Natural killer cell treated with Interleukin-12 subunit alpha and Interleukin-12 subunit beta and Interleukin-15 and Interleukin-18, amount 100 ng/mL, for 72 hours (primary cell): ENCODE measurements around the gene AKR1B15. TPM values are rescaled to one million over a fixed set of nuclear protein-coding genes. Genes with fewer than 3 reads are reported as not detected.

Source experiments
- ATAC-seq, 2 donors: fragments of 150-1000 bp; cut with Tn5 transposase in 1 of 2; sonication (Bioruptor Pico), chemical (Tn5 transposase) in 1 of 2; 2 replicates each; pipeline ENCODE4 v1.10.0; 2021
- DNase-seq: peaks from one replicate; pipeline ENCODE4 v3.0.0; 2022; ENCODE audit warnings: low spot score
- H3K27ac Mint-ChIP-seq, 2 donors: 1 replicate in 1 of 2; 2 replicates in 1 of 2; pipeline ENCODE4 v1.8.0; 2022; ENCODE audit warnings: mixed read lengths in 2 of 2, mild to moderate bottlenecking in 1 of 2, moderate library complexity in 1 of 2
- H3K27me3 Mint-ChIP-seq, 2 donors: 1 replicate in 1 of 2; 2 replicates in 1 of 2; pipeline ENCODE4 v1.8.0; 2022; ENCODE audit warnings: mixed read lengths in 2 of 2
- H3K36me3 Mint-ChIP-seq: one replicate; pipeline ENCODE4 v1.8.0; 2022; ENCODE audit warnings: mixed read lengths
- H3K4me1 Mint-ChIP-seq, 2 donors: 1 replicate in 1 of 2; 2 replicates in 1 of 2; pipeline ENCODE4 v1.8.0; 2022; ENCODE audit warnings: low read depth in 2 of 2, mixed read lengths in 2 of 2, mild to moderate bottlenecking in 1 of 2
- H3K4me3 Mint-ChIP-seq: one replicate; pipeline ENCODE4 v1.8.0; 2022; ENCODE audit warnings: mixed read lengths
- H3K9me3 Mint-ChIP-seq: 2 replicates; pipeline ENCODE4 v1.8.0; 2022; ENCODE audit warnings: mixed read lengths
- total RNA-seq, 2 donors: library from RNA; stranded (reverse); gene quantifications; one replicate each; pipeline ENCODE4 v1.2.3, GENCODE V29; 2022

Gene AKR1B15
- total RNA-seq, 2 donors from 2014 or later = not detected

DNA sequence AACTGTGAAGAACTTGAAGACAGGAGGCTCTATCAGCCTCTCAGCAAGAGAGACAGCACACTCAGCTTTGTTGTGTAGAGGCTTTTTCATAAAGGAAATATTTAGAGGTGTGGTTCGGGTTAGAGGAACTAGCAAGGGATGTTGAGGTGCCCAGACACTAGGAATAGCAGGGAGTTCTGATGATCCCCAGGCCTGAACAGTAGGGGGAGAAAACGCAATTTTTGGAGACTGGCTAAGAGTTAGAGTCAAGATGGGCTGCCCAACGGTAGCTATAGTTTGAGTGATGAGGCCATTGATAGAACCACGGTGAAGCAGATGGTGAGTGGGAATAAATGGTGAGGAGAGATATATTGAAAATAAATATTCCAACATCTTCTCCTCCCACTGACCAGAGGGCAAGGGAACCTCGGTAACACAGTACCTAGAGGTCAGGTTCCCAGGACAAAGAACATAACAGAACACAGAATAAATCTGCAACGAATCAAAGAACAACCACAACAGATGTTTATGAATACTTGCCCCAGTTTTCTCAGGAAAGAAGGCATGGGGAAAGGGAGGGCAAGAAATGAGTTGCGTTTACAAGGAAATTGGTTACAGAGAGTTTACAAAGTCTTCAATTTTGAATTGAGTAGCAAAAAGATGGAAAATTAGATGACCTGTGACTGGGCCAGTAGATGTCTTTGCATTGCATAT, 73.5 kb downstream of the AKR1B15 start:
- Mint-ChIP-seq H3K9me3 (no peaks in the 10 kb centered on the region), H3K4me3 (no peak overlapping the region), H3K27me3 (peaks cover 32 to 62% of the 10 kb centered on the region in 2 donors), H3K27ac (no peak overlapping the region), H3K4me1 (no peaks in the 10 kb centered on the region), H3K36me3 (no peaks in the 10 kb centered on the region)
- DNase-seq (no peak), ATAC-seq (no peak)

GRCh38 chr7:134623193-134623592, 74.3 kb downstream of the AKR1B15 start:
- no peak for ATAC-seq
- Mint-ChIP-seq H3K4me3 (no peak overlapping the region), H3K27ac (no peak overlapping the region), H3K4me1 (no peaks in the 10 kb centered on the region), H3K36me3 (no peaks in the 10 kb centered on the region), H3K27me3 (peaks cover 36 to 70% of the 10 kb centered on the region in 2 donors), H3K9me3 (no peaks in the 10 kb centered on the region)
- DNase-seq = no peak

- H3K36me3 Mint-ChIP-seq = no peaks in the 10 kb centered on the region
- ATAC-seq (no peak), DNase-seq (no peak)
- no peak overlapping the region for H3K4me3 Mint-ChIP-seq
- H3K27me3 Mint-ChIP-seq = peaks cover 38 to 73% of the 10 kb centered on the region in 2 donors
- H3K9me3 Mint-ChIP-seq = no peaks in the 10 kb centered on the region
- no peaks in the 10 kb centered on the region for H3K4me1 Mint-ChIP-seq
- H3K27ac Mint-ChIP-seq = no peak overlapping the region
Observed at GRCh38 chr7:134625550-134625949, 76.6 kb downstream of the AKR1B15 start.

GRCh38 chr7:134627109-134627774, 78.3 kb downstream of the AKR1B15 start:
- no peak overlapping the region for H3K27ac Mint-ChIP-seq
- H3K36me3 Mint-ChIP-seq = no peaks in the 10 kb centered on the region
- no peak for ATAC-seq
- H3K27me3 Mint-ChIP-seq = peaks cover 41 to 79% of the 10 kb centered on the region in 2 donors
- H3K9me3 Mint-ChIP-seq = no peaks in the 10 kb centered on the region
- no peak for DNase-seq
- no peaks in the 10 kb centered on the region for H3K4me1 Mint-ChIP-seq
- H3K4me3 Mint-ChIP-seq = no peak overlapping the region

- H3K9me3 Mint-ChIP-seq = no peaks in the 10 kb centered on the region
- H3K4me3 Mint-ChIP-seq = no peak overlapping the region
- H3K36me3 Mint-ChIP-seq = no peaks in the 10 kb centered on the region
- peaks cover 36 to 74% of the 10 kb centered on the region in 2 donors for H3K27me3 Mint-ChIP-seq
- ATAC-seq (no peak), DNase-seq (no peak)
- H3K4me1 Mint-ChIP-seq = no peaks in the 10 kb centered on the region
- no peak overlapping the region for H3K27ac Mint-ChIP-seq
Observed at GRCh38 chr7:134627775-134628153, 78.9 kb downstream of the AKR1B15 start.

DNA sequence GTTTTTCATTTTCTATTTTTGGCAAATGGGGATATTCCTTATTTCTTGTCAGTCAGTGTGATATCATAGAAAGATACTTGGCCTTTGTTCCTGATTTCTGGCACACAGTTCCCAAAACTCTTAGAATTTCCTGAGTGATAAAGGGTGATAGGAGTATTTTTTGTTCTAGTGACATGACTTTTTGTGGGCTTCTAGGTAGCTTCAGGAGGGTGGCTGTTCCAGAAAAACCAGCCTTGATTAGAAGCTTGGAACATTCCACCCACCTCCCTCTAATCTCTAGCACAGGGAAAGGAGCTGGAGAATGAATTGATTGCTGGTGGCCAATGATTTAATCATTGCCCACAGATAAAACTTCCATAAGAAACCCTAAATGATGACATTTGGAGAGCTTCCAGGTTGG, 80.5 kb downstream of the AKR1B15 start:
- H3K4me3 Mint-ChIP-seq = no peak overlapping the region
- peaks cover 32 to 63% of the 10 kb centered on the region in 2 donors for H3K27me3 Mint-ChIP-seq
- H3K27ac Mint-ChIP-seq = no peak overlapping the region
- no peaks in the 10 kb centered on the region for H3K9me3 Mint-ChIP-seq
- no peaks in the 10 kb centered on the region for H3K36me3 Mint-ChIP-seq
- DNase-seq (no peak), ATAC-seq (no peak)
- peaks cover 10 to 11% of the 10 kb centered on the region in 2 donors for H3K4me1 Mint-ChIP-seq

Other genes with a start within 250 kb of the AKR1B15 start
- gene SLC35B4, start 232.2 kb upstream of the AKR1B15 start, total RNA-seq = 10 to 100 TPM; 22.7 to 32.0 TPM
- 100 to 1,000 TPM; 102 to 115 TPM for gene AKR1B1, start 90.0 kb upstream of the AKR1B15 start, total RNA-seq
- not detected for gene AKR1B10, start 21.5 kb upstream of the AKR1B15 start, total RNA-seq
- 10 to 100 TPM; 30.2 to 68.1 TPM for gene BPGM, start 97.7 kb downstream of the AKR1B15 start, total RNA-seq
- gene CALD1, start 230.5 kb downstream of the AKR1B15 start, total RNA-seq = under 1 TPM; 0.11 to 0.40 TPM